Posterior cingulate gyrus (tissue), 11 donors: ENCODE data around the gene CDK9.
A peak's percentile ranks its signal among the peaks of the same experiment; 100 is the strongest.
"Not testable (repeated sequence)": the region's sequence is repeated elsewhere in the genome, so short reads cannot be mapped to it uniquely, and the experiment has no call there.

Experiments used
- DNase-seq, 10 donors: peaks; one replicate each; pipeline versions ENCODE4 v3.0.0 to v3.0.0-alpha.2; 2020 to 2021; ENCODE audit warnings: mixed read lengths in 3 of 10
- intact Hi-C: fragments of 100-400 bp; cut with DNase I; formaldehyde crosslinking; loops from one replicate; pipeline ENCODE4 v1.15.1; 2023

The CDK9 gene

DNA sequence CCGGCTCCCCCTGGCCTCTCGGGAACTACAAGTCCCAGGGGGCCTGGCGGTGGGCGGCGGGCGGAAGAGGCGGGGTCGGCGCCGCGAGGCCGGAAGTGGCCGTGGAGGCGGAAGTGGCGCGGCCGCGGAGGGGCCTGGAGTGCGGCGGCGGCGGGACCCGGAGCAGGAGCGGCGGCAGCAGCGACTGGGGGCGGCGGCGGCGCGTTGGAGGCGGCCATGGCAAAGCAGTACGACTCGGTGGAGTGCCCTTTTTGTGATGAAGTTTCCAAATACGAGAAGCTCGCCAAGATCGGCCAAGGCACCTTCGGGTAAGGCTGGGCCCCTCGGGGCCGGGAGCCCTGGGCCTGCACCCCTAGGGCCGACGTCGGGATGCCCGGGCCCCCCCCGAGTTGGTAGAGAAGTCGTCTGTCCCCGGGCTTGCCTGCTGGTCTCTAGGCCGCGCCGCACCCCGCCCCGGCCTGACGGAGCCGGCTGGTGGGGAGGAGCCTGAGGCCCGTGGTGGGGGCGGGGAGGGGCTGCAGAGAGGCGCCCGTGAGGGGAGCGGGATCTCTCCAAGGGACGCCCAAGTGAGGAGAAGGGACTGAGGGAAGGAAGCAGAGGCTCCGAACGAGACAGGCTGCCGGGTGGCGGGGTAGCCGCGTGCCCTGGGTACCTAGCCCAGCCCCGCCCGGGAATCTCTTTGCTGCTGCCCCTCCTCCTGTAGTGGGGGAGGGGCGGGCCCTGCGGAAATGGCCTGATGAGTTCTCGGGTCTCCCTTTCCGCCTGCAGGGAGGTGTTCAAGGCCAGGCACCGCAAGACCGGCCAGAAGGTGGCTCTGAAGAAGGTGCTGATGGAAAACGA, at the start of gene CDK9:
CDK9 (plus strand) TSS at position 102 of the 840 bp plus-strand sequence; CDS start at position 217, 115 bp downstream.
- intact Hi-C loops = loop anchor here (1.0 to 5.0 kb wide), 3 partner anchors 17 to 131 kb away; partner anchors contain the start of genes FPGS, ST6GALNAC4 and TOR2A
- DNase-seq = peak; percentile 82 to 99 (median 90)

DNA sequence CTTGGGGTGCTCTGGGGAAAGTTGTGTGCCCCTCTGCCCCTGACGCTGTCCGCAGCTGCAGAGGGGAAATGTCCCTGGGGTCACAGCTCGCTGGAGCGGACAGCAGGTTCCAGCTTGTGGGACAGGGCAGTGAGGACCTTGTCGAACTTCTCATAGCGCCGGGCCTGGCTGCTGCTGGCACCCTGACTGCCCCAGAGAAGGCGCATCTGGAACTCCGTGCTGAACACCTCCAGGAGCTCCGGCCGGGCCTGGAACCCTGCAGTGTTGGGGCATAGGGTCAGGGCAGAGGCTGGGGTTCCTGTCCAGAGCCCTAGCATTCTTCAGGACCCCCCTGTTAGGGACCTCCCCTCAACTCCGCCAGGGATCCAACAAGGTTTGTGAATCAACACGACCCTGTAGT, 47.2 kb upstream of the CDK9 start:
- DNase-seq = no peak
- intact Hi-C loops = loop anchor here (5.0 kb wide), 1 partner anchor 184 kb away; no protein-coding TSS in a partner anchor

- intact Hi-C loops = loop anchor here (5.0 kb wide), 1 partner anchor 183 kb away; no protein-coding TSS in a partner anchor
- DNase-seq = no peak
Measured at GRCh38 chr9:127739614-127740330, 46.1 kb upstream of the CDK9 start.

- intact Hi-C loops = no loop called here
- DNase-seq = peak; percentile 53 to 95 (median 83)
Measured at GRCh38 chr9:127741831-127742434, 43.9 kb upstream of the CDK9 start.

GRCh38 chr9:127742435-127743088, 43.3 kb upstream of the CDK9 start:
- intact Hi-C loops = no loop called here
- DNase-seq = peak in 4 of 10 donors; percentile 22 to 86 (median 48)

GRCh38 chr9:127744398-127745110, 41.3 kb upstream of the CDK9 start:
- intact Hi-C loops = no loop called here
- DNase-seq = no peak

DNA sequence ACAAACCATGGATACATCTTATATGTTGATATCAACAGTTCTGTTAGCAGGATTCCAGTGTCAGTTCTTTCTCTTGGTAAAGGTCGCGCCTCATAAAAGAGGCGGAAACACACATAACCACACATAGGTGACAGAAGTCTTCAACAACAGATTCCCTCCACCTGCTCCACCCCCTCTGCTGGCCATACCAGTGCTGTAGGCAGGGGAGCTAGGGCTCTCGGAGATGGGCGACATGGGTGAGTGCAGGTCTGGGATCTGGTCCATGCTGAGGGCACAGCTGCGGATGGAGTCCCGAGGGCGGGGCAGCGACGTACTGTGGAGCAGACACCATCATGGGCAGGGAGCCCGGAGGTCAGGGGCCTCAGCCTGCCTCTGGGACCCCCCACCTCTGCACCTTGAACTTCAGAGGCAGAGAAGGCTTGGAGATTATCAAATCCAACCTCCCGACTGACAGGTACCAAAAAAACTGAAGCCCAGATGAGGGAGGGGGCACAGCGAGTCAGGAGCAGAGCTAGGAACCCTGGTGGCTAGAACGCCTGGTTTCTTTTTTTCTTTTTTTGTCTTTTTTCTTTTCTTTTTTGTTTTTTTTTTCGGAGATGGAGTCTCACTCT, 38.8 kb upstream of the CDK9 start:
- no peak for DNase-seq
- intact Hi-C loops = no loop called here

DNA sequence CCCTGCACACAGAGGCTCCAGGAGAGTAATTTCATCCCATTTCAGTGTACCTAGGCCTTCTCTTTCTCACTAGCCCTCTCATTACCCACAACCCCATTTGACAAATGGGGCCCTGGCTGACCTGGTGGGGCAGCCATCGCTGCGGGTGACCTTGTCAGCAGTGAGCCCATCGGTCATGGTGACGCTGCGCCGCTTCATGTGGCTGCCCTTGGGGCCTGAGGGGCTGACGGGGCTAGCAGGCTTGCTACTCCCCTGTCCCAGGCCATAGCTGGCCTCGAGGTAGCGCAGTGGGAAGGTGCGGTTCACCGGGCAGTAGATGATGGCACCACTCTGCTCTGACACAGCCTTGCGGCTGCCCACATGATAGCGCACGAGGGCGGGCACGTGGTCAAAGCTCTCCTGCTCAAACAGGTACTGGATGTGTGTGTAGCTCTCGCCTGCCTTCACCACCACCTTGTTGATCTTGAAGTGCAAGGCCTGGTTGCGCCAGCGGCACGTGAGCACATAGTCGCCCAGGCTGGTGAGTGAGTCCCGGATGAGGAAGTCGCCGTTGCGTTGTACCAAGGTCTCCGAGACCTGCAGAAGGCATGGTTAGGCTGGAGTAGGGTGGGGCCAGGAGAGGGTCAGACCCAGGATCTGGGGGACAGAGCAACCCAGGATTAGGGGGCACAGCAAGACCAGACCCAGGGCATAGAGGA, 36.6 kb upstream of the CDK9 start:
- DNase-seq = no peak
- intact Hi-C loops = no loop called here

- intact Hi-C loops = no loop called here
- DNase-seq = no peak
Measured at GRCh38 chr9:127751269-127752054, 34.4 kb upstream of the CDK9 start.

- no peak for DNase-seq
- intact Hi-C loops = no loop called here
Measured at GRCh38 chr9:127753148-127753547, 32.7 kb upstream of the CDK9 start.

DNA sequence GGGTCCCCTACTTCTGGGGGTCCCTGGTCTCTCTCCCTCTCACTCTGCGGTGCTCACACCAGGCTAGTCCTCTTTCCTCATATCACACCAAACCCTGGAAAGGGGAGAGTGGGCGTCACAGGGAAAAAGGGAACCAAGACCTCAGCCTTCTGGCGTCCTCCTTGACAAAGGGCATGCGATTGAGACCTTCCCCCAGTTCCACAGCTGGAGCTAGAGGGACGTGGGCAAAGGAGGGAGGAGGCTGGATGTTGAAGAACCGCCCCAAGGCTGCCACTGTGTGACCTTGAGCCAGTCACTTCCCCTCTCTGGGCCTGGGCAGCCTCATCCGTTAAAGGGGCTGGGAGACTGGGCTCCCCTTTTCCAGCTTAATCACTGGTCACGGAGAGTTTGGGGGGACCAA, 32.2 kb upstream of the CDK9 start:
- intact Hi-C loops = no loop called here
- DNase-seq = no peak

GRCh38 chr9:127754099-127755060, 31.5 kb upstream of the CDK9 start:
- intact Hi-C loops = no loop called here
- peak; percentile 56 to 98 (median 81) for DNase-seq

- intact Hi-C loops = no loop called here
- peak in 8 of 10 donors; percentile 41 to 91 (median 60) for DNase-seq
Measured at GRCh38 chr9:127755061-127756060, 30.5 kb upstream of the CDK9 start.

DNA sequence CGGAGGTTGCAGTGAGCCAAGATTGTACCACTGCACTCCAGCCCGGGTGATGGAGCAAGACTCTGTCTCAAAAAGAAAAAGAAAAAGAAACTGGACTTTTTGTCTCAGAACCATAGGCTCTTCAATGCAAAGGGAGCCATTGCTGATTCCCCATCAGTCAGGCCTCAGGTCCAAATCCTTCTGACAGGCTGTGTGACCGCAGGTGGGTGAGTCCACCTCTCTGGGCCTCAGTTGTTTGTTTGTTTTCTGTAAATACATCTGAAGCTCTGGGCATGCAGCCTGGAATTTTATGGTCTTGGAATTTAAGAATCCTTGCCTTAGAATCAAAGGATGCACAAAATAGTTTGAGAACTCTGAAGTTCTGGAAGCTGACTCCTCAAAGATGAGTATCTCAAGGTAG, 29.6 kb upstream of the CDK9 start:
- intact Hi-C loops = no loop called here
- DNase-seq = no peak

- intact Hi-C loops = not testable (repeated sequence)
Measured at GRCh38 chr9:127756776-127757175, 29.1 kb upstream of the CDK9 start.

DNA sequence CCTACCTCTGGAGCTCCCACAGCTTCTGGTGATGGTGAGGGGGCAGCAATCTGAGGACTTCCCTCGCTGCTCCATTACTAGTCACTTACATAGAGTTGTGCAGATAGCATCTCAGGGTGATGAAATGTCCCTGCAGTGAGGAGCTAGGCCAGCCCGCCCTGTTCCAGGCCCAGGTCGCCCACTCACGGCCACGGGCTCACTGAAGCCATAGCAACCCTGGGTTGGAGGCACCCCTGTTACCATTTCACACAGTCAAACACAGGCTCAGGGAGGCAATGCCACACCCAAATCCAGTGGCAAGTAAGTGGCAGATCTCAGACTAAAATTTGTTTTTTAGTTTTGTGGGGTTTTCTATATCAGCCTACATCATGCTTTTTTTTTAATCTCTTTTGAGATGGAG, 27.0 kb upstream of the CDK9 start:
- intact Hi-C loops = no loop called here
- DNase-seq = no peak

More at GRCh38 chr9:127756776-127757175, 29.1 kb upstream of the CDK9 start:
- not testable (repeated sequence) for DNase-seq
